ENCODE results near the gene DDX20. TPM values are rescaled to one million over a fixed set of nuclear protein-coding genes. Genes with fewer than 3 reads are reported as not detected.

Gene DDX20, protein sequence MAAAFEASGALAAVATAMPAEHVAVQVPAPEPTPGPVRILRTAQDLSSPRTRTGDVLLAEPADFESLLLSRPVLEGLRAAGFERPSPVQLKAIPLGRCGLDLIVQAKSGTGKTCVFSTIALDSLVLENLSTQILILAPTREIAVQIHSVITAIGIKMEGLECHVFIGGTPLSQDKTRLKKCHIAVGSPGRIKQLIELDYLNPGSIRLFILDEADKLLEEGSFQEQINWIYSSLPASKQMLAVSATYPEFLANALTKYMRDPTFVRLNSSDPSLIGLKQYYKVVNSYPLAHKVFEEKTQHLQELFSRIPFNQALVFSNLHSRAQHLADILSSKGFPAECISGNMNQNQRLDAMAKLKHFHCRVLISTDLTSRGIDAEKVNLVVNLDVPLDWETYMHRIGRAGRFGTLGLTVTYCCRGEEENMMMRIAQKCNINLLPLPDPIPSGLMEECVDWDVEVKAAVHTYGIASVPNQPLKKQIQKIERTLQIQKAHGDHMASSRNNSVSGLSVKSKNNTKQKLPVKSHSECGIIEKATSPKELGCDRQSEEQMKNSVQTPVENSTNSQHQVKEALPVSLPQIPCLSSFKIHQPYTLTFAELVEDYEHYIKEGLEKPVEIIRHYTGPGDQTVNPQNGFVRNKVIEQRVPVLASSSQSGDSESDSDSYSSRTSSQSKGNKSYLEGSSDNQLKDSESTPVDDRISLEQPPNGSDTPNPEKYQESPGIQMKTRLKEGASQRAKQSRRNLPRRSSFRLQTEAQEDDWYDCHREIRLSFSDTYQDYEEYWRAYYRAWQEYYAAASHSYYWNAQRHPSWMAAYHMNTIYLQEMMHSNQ
- 20.0 and 22.7 TPM in 2 replicates for total RNA-seq (2014; rRNA removed; shearing (Covaris generic))

DNA sequence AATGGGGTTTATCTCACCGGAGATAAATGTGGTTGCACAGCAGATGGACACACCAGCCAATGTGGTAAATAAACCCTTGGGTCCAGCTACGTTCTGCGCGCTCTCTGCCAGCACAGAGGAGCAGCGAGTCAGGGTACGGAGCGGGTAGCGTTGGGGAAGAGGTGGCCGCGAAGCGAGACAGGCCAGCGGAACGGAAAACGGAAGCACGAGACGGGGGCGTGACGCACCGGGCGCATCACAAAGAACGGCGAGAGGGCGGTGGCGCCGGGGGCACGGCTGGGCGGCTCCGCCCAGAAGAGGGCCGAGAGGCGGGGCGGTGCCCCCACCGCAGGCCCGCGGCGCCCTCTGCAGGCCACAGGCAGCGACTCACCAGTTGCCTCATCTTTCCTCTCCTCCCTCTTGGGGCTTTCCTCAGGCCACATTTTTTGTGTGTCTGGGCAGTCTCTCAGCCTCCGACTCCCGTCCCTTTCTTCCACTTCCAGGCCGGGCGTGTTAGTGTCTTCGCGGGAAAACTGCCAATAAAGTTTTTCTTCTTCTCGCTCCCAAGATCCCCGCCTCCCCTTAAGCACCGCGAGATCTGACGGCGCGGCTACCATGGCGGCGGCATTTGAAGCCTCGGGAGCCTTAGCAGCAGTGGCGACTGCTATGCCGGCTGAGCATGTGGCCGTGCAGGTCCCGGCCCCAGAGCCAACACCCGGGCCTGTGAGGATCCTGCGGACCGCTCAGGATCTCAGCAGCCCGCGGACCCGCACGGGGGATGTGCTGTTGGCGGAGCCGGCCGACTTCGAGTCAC, at the start of gene DDX20:
Gene DDX20, plus strand, starts transcription at position 571 of the 793 bp plus-strand sequence. Its CDS starts 24 bp downstream, at position 595.
- DNase-seq (ENCODE audit: low spot score), result peak; percentile 92

DNA sequence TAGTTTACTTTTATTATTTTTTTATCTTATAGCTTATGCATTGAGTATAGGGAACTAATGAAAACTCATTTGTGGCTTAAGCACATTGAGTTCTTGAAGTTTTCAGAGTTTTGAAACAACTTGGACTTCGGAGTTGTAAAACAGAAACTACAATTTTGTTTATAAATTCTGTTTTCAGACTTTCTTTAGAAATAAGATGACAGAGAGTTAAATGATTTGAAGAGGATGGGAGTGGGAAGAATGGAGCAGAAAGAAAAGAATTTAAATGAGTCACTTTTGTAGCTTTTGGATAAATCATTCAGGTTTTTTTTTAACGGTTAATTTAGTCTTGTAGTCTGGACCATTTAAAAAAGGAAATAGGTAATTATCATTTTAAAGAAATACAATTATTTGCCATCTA, 48.8 kb upstream of the DDX20 start:
- DNase-seq (ENCODE audit: low spot score), result no peak

DNA sequence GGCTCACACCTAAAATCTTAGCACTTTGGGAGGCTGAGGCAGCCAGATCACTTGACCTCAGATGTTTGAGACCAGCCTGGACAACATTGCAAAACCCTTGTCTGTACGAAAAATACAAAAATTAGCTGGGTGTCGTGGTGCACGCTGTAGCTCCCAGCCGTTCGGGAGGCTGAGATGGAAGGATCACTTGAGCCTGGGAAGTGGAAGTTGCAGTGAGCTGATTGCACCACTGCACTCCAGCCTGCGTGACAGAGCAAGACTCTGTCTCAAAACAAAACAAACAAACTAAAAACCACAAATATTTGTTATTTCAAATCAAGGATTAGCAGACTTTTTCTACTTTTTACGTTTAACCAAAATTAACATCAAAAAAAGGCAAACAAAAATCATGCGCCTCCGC, 47.8 kb upstream of the DDX20 start:
- peak; percentile 90 for DNase-seq (ENCODE audit: low spot score)

DNA sequence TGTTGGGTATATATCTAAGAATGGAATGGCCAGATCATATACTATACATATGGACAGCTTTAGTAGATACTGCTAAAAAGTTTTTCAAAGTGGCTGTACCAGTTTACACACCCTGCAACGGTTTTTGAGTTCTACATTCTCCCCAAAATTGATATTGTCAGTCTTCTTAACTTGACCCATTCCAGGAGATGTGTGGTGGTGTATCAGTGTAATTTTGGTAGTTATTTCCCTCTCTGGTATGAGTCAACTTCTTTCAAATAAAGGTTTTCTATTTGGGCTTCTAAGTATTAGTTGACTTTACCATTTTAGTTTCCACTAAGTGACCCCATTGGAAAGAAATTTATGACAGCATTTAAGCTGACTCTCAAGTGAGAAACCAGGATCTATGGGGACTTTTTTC, 45.7 kb upstream of the DDX20 start:
- no peak for DNase-seq (ENCODE audit: low spot score)

DNA sequence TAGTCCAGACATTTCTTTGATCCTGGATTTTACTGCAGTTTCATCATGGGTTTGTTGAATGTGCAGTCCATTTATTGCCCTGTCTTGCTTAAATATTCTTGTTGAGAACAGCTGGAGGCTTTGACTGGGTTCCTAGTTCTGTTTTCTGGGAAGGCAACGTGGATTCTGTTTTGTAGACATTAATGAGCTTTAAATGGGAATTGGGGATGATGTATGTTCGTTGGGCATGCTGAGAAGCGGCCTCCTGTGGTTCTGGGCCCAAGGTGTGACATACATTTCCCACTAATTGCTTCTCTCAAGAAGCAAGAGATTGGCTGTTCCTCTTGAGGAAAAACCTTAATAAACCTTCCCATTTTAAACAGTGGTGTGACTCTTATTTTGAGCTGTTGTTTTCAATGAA, 39.4 kb upstream of the DDX20 start:
- DNase-seq (ENCODE audit: low spot score), result no peak

DNA sequence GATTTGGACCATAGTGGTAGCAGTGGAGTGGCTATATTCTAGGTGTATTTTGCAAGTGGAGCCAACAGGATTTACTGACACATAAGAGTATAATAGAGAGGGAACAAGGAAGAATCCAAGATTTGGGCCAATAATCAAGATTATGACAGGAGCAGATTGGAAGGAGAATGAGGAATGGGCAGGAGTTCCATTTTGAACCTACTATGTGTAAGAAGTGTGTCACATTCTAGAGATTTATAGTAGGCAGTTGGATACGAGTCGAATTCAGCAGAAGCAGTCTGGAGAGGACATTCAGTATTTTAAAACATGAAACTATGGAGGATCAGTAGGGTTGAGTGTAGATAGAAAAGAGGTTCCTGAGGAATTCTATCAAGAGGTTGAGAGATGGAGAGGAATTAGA, 38.3 kb upstream of the DDX20 start:
- no peak for DNase-seq (ENCODE audit: low spot score)

DNA sequence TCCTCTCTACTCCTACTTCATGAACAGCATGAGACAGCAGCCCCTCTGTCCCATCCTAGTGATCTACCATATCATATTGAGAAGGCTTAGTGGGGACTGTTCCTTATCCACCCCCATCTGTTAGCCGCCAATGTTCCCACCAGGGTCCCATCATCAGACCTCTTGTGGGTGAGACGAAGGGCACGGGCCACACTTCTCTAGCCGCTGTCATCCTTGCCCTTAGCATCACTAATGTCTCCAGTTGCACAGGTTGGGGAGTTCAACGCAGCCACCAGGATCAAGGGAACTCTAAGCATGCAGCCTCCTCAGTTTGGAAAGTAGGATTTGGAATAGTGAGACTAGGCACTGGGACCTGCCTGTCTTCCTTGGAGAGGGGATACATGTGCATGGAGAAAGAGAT, 36.6 kb upstream of the DDX20 start:
- DNase-seq (ENCODE audit: low spot score), result no peak

DNA sequence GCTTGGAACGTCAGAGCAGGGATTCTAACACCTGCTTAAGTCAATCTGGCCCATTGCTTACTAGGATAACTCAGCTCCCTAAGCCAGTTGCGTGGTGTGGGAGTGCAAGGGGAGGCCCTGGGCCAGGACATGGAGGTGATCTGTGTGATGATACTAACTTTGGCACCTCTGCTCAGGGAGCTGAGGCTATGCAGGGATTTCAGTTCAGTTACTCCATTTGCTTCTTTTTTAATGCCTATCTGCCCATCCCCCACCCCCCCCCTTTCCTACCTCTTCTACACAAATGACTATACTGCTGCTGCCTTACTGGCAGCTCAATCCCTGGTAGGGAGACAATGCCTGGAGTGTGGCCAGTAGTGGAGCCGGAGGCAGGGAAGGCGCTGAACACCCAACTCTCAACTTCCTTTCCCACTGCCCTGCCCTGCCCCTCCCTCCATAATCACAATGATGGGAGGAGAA, 36.0 kb upstream of the DDX20 start:
- no peak for DNase-seq (ENCODE audit: low spot score)

DNA sequence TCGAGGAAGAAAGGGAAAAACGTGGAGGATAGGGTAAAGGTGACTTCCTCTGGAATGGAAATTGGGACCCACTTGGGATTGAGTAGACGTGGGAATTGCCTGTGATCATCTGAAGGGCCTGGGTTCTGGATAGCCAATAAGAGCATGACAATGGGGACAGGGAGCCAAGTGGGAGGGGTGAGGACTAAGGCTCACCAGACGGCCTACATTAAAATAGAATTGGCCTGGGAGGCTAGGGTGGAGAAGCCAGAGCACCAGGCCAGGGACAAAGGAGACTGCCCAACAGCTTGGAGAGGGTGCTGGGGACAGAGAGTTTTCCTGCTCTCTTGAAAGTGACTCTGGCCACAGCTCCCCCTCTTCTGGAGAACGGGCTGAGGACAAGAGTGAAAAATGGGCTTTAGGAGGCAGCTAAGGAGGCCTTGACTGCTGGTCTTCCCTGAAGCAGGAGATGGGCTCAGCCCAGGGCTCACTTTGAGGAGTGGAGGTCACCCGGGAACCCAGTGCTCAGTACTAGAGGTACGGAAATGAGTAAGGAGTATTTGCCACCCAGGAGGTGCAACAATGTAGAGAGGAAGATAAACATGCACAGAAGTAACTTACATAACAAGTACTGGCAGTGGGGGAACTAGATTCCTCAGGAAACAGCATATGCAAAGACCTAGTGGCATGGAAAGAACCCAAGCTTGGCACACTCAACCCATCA, 35.3 kb upstream of the DDX20 start:
- DNase-seq (ENCODE audit: low spot score), result no peak

DNA sequence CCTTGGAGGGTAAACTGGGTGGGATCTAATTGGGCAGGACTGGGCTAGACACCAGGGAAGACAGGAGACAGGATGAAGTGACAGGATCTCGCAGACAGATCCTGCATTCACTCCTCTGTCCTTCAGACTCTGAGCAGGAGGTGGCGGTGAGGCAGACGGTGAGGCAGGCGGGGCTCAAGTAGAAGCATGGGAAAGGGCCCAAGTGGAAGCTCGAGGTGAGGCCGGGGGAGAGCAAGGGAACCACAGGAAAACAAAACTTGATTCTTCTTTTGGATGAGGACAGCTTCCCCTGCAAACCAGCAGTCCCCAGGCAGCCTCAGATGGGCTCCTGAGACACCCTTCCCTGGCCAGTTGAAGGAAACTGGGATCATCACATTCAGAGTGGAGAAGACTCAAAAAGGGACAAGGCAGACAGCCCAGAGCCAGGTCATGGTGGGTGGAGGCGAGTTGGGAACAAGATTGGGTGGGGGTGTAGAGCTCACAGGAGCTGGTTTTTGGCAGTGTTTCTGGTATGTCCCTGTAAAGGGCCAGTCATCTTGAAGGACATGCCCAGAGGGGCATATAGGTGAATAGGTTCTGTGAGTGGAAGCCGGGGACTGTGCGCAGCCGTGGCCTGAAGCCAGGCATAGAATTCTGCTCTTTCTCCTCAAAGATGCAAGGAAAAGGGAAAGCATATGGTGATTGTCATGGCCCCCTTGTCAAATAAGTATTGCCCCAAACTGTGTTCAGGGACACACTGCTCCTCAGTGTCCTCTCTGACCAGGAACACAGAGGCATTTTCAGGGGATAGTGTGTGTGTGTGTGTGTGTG, 34.5 kb upstream of the DDX20 start:
- no peak for DNase-seq (ENCODE audit: low spot score)

DNA sequence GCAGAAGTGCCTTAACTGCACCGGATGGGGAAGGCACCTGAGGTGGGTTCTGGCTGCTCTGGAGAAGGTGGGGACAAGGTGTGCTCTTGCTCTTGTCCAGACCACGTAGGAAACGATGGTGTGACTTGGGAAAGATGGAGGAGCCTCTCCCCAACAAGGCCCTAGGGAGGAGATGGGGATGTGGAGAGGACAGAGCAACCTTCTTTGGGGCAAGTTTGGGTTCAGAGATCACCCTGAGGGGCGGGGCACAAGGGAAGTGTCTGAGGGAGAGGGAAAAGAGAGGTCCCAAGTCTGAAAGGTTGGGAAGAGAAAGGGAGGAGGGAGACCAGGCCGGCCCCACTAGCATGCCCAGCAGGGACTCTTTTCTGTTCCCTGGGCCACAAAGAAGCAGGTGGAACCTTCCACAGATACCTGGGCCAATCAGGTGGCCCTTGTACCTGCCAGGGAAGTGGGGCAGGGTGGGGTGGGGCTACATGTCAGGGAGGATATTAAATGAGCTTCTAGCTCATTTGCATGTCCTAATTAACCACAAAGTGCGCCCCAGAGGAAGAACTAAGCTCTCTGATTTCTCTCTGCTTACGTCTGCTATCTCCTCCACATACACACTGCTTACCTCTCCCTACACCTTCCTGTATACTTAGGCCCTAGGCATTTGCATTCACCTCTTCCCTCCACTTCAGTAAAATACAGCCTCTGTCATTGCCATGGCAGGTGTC, 32.5 kb upstream of the DDX20 start:
- no peak for DNase-seq (ENCODE audit: low spot score)

DNA sequence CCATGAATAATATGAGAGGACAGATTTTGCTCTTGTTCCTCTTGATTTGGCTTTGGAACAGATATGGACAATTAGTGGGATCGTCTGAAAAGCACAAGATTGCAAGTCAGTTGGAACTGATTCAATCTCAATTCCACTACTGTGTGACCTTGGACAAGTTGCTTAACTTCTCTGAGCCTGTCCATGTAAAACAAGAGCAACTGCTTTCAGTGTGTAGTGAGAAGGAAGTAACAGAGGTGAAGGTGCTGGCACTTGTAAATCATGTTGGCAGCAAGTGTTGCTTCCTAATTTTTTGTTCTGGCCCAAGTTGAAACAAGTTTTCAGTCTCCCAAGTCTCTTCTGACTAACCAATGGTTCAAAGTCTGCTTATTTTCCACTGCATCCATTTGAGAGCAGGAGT, 31.8 kb upstream of the DDX20 start:
- no peak for DNase-seq (ENCODE audit: low spot score)

DNA sequence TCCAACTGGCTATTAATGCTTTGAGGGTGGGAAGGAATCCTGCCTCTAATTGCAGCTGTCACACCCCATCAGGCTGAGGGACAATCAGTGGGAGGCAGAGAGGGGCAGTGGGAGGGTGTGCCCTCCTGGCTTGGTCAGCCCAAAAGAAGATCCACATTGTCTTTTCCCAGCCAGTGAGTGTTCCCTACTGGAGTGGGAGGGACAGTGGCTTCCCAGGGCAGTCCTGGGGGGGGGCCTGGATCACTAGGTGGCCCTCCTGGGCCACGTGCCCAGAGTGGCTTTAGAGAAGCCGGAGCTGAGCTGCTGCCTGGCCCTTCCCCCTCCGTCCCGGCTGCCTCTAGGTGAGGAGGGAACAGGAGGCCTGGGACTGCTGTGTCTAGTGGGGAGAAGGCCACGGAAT, 30.5 kb upstream of the DDX20 start:
- DNase-seq (ENCODE audit: low spot score), result no peak

DNA sequence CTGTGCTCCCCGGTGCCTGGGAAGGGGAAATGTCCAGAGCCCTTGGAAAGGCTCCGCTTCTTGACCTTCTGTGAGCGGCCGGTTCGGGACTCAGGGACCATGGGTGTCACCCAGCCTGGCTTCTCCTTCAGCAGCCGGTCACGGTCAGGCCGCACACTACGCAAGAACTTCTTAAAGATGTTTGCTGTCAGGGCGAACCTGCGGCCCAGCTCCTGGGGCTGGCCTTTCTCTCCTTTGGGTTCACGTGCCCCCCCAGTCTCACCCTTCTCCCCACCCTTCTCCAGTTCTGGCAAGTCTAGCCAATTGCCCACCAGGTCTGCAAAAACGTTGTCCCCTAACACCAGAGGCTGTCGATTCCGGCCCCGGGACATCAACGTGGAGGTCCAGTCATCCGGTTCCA, 28.6 kb upstream of the DDX20 start:
- no peak for DNase-seq (ENCODE audit: low spot score)

DNA sequence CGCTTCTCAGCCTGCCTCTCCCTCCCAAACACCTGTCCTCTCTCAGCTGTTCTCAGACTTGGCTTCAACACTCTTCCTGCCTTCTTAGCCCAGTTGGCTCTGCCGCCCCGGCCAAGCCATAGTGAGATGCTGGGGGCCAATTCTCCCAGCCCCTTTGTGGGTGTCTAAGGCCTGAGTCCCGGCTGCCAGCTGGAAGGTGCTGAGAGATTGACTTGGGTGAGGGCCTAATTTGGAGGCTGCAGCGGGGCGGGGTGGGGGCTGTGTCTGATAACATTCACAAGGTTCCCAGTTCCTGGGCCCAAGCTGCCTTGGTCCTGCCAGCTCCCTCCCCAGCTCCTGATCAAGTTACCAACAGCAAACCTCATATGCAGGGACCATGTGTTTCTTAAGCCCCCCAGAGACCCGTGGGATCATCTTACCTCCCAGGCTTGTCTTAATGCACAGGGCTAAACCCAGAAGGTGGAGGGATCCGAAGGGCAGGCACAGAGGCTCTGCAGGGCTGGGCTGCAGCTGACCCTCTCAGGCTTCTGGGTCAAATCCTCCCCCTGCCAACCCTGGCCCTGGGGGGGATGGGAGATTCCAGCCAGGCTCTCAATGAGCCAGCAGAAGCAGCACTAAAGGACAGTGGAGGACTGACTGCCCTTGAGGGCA, 26.3 kb upstream of the DDX20 start:
- no peak for DNase-seq (ENCODE audit: low spot score)

DNA sequence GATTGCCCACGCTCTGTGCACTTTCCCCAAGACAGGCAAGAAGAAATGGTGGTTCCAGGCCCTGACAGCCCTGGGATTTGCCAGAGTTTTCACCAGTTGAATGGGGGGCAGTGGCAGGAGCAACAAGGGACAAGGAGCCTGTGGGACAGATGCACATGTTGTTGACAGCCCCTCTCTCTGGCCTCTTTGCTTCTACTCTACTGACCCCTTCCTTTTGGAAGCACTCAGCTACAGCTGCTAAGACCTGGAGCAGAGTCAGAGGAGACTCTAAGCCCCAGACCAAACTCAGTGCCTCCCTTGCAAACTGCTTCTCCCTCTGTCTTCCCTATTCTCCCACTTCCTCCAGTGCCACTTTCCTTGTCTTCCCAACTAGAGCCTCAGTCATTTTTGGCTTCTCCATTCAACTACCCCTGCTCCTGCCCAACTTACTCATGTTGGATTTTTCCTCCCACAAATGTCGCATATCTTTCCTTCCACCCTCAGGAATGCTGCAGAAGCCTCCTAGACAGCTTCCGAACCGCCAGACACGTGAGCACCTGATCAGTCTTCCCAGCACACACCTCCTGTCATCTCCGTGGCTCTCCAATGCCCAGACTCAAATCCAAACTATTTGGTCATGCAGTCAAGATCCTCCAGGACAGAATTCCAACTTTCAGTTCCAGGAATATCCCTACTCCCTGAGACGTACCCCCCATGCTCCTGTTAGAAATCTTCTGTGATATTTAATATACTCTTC, 25.6 kb upstream of the DDX20 start:
- no peak for DNase-seq (ENCODE audit: low spot score)

DNA sequence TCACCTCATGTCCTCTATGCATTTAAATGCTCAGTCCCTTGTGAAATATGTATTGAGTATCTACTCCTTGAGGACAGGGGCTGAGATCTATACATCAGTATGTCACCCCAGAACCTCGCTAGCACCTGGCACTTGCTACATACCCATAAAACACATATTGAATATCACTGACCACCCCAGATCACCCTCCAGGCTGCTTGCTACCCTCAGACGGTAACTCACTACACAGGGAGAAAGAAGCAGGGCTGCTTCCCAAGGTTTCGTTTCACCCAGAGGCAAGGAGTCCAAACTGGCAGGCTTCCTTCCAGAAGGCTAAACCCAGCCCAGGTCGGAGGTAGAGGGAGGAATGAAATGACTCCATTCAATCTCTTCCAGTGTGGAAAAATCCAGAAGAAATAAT, 25.0 kb upstream of the DDX20 start:
- no peak for DNase-seq (ENCODE audit: low spot score)

DNA sequence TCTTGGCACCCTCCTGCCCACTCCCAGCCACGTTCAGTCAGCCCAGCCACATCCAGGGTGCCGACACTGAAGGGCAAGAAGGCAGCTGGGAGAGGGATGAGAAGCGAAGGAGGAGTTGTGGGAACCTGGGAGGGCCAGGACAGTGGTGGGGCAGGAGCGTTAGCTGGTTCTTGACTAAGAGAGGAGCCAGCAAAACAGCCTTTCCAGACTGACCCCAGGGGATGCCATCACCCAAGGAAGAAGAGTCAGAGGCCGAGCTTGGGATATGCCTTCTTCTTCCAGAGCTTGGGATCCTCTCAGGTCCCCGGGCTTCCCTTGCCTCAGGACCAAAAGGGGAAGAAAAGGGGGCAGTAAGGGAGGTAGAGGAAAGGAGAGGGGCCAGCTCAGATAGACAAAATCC, 23.7 kb upstream of the DDX20 start:
- no peak for DNase-seq (ENCODE audit: low spot score)

DNA sequence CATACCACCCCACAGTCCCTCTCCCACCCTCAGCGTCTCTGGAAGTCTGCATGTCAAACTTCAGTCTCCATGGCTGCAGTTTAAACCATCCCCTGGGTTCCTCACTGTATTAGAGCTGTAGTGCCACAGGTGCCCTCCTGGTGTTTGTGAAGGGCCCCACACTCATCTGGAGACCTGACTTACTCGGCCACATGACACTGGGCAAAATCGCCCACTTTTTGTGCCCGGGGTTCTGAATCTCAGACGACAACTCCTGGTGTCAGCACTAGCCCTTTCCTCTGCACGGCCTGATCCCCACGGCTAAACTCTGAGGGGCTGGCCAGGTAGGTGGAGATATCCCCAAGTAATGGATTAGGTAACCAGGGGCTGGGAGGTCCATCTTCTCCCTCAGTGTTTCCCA, 23.0 kb upstream of the DDX20 start:
- DNase-seq (ENCODE audit: low spot score), result no peak

All from H4 (cell line).